DMS 273 treated with DMSO at 0.1 percent for 48 hours (cell line): ENCODE measurements around the gene HAUS2.
"Not testable (repeated sequence)": the region's sequence is repeated elsewhere in the genome, so short reads cannot be mapped to it uniquely, and the experiment has no call there.

Experiments used
- DNase-seq: peaks from one replicate; lab custom pipeline; 2025; lab: John Stamatoyannopoulos, UW

HAUS2 gene

DNA sequence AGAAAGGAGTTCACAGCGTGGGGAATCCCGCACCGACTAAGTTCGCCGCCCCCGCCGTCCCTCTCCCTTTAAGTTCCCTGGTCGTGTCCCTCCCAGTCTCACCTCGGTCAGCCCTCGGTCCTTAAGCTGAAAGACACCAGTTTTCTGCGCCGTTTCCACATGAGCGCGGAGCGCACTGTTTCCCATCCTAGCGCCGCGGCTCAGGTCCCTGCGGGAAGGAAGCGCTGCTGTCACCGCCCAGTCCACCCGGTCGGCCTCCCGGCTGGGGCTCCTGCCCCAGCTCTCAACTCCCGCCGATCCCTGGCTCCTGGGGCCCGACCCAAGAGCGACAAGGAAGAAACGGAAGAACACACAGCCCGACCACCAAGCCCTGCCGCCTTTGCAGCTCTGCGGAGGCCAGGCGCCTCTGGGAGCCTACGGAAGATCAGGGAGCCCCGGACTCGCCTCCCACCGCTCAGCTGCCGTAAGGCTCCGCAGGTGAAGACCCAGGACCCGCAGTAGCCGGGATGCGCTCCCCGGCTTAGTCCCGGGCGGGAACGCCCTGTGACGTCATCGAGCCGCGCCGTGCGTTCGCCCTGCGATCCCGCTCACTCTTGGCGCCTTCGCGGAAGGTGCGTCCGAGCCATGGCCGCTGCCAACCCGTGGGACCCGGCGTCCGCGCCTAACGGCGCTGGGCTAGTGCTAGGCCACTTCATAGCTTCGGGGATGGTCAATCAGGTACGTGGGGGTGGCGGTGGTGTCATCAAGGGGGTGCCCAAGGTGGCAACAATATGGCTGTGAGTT, at the start of gene HAUS2, which contains the start of gene LRRC57:
HAUS2 (plus strand) TSS at position 590 of the 783 bp plus-strand sequence; CDS start at position 625, 35 bp downstream.
LRRC57 (minus strand) TSS at position 545 of the 783 bp plus-strand sequence; CDS start at position 186, 359 bp downstream.
- no peak for DNase-seq

DNA sequence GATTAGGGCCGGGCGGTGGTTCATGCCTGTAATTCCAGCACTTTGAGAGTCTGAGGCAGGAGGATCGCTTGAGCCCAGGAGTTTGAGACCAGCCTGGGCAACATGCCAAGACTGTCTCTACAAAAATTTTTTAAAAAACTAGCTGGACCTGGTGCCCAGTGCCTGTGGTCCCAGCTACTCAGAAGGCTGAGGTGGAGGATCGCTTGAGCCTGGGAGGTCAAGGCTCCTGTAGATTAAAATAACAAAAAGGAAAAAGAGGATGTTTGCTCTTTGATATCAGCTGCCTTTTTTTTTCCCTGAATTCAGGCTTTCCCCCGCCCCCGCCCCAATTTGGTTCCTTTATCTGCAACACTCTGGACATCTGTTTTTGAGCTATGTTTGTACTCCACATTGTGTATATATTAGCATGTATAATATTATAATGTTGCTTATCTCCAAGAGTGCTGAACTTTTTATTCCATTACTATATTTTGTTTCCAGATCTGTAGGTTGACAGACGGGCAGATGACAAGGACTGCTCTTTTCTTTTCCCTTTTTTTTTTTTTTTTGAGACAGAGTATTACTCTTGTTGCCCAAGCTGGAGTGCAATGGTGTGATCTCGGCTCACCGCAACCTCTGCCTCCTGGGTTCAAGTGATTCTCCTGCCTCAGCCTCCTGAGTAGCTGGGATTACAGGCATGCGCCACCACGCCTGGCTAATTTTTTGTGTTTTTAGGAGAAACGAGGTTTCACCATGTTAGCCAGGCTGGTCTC, 48.6 kb upstream of the HAUS2 start:
- DNase-seq = no peak

DNA sequence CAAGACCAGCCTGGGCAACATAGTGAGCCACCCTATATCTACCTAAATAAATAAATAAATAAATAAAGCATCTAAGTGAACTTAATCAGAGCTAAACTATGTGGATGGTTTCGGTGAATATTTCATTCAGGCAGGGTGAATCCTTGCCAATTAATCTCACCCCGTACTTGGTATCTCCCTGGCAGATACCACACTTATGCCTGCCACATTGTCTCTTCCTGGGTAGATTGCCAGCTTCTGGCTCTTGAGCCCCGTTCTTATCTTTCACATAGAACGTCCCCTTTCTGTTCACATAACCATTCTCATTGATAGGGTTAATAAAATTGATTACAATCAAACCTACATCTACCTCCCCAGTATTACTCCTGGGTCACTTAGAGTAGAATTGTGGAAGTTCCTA, 46.2 kb upstream of the HAUS2 start:
- no peak for DNase-seq

DNA sequence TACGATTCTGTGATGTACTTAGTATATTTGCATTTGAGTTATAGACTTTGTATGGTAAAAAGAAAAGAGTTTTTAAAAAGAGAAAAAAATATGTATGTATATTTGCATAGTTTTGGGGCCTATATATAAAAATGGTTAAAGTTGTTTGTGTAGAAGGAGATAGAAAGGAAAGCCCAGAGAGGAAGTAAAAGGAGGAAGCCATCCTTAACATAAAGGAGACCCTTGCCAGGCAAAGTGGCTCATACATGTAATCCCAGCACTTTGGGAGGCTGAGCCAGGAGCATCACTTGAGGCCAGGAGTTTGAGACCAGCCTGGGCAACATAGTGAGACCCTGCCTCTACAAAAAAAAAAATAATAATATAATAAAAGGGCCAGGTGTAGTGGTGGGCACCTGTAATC, 44.8 kb upstream of the HAUS2 start:
- DNase-seq = no peak

DNA sequence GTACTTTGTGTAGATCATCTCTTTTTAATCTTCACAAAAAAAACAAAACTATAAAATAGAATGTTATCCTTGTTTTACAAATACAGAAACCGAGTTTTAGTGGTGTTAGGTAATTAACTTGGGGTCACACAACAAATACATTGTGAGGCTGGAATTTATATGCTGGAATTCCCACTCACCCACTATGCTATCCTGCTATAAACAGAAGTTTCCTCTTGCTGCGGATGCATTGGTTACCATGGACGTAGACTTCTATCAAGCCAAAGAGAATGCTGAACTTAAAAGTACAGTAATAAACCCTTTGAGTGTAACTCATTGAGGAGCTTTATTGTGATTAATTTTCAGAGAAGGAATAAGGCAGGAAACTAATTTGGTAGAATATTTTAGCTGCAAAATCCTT, 44.0 kb upstream of the HAUS2 start:
- no peak for DNase-seq

DNA sequence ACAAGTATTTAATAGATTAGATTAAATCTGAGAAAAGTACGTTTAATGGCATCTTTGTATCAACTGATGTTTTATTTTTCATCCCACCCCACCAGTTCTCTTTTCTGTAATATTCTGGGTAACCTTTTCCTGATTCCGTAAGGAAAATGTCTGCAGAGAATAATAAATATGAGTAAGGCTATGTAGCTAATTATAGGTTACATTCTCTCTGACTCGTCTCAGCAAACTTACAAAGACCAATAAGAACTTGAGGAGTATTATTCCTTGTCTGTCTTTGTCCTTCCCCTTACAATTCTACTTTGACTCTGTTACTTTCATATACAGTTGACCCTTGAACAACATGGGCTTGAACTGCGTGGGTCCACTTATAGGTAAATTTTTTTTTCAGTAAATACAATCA, 41.1 kb upstream of the HAUS2 start:
- DNase-seq = no peak

DNA sequence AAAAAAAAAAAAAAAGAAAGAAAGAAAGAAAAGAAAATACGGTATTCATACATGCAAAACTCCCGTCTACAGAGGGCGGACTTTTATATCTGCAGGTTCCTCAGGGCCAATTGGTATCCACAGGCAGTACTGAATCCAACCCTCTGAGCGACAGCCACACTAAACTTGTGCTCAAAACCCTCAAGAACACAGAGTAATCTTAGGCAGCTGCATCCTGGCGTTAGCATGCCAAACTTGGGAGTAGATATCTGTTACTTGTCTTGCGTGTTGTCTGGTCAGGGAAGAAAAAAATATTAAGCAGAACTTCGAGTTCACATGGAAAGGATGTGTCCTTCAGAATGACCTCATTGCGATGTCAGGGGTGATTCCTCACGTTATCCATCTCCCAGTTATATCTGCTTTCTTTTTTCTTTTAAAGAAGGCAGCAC, 40.4 kb upstream of the HAUS2 start:
- DNase-seq = no peak

DNA sequence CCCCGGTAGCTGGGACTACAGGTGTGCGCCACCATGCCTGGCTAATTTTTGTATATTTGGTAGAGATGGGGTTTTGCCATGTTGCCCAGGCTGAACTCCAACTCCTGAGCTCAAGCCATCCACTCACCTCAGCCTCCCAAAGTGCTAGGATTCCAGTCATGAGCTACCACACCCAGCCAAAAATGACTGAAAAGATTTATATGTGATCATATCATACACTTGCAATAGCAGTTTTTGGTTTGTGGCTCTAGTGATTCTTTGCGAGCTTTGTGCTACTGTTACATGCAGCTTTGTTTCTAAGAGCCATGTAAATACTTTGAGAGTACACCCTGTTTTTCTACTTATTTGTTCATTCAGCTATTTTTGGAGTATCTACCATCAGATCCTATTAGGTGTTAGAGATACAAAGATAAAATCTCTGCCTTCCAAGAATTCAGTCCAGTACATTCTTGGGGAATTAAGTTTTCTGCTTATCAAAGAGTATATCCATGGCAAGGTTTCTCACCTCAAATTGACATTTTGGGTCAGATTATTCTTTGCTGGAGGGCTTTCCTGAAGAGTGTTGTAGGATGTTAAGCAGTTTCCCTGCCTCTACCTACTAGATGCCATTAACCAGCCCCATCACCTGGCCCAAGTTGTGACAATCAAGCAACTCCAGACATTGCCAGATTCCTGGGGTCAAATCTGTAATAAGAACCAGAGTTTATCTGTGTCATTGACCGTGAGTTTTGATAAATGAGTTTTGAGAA, 38.2 kb upstream of the HAUS2 start:
- no peak for DNase-seq

DNA sequence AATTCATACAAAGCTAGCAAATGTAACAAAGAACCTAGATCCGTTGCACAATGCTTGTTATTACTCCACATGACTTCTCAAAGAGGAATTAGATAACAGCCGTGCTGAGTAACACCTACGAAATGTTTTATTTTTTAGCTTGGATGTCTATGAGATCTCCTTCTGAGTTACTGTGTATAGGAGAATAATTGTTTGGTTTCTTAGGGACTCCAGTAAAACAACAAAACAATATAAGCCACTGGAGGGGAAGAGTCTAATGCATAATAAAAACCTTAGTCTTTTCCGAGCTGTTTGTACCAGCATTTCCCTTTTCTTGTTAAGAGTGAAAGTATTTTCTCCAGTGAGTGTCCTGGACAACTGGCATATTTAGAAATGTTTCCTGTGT, 37.6 kb upstream of the HAUS2 start:
- DNase-seq = no peak

DNA sequence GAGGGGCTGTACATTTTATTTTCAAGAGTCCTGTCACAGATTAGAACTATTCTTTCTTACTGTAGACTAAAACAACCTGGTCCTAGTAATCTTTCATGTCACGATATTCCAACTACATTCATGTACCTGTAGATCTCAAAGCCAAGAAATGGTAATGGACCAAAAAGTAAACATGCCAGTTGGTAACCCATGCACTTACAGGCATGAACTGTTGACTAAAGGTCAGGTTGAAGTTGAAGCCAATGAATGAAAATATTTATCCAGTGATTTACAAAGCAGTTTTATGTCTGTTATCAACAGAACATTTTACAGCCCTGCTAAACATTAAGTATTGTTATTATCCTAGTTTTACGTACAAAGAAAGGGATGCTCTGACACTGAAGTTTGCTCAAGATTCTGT, 25.3 kb upstream of the HAUS2 start:
- DNase-seq = no peak

DNA sequence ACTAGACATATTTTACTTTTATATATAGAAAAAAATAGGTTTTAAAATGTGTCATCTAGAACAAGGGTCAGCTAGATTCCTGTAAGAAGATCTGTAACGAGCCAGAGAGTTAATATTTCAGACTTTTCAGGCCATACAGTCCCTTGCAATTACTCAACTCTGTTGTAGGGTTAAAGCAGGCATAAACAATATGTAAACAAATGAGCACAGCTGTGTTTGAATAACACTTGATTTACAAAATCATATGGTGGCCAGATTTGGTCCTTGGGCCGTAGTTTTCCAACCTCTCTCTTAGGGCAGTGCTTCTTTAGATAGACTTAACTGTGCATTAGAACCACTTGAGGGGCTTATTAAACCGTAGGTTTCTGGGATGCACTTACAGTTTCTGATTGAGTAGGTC, 19.7 kb upstream of the HAUS2 start:
- no peak for DNase-seq

DNA sequence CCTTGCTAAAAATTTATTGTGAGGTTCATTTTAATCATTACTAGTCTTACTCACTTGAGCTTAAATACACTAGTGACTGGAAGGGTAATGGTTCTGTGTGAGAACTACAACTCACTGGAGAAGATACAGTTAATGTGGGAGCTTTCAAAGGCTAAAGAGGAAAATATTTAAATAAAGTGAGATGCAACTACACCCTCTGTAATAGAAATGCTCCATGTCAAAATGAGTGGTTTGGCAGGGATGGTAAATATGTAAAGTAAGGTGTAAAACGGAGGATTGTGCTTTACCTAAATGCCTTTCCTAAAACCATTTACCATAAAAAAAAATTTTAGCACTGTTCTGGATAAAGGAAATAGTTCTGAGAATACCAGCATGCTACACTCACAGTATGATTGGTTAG, 15.4 kb upstream of the HAUS2 start:
- no peak for DNase-seq

DNA sequence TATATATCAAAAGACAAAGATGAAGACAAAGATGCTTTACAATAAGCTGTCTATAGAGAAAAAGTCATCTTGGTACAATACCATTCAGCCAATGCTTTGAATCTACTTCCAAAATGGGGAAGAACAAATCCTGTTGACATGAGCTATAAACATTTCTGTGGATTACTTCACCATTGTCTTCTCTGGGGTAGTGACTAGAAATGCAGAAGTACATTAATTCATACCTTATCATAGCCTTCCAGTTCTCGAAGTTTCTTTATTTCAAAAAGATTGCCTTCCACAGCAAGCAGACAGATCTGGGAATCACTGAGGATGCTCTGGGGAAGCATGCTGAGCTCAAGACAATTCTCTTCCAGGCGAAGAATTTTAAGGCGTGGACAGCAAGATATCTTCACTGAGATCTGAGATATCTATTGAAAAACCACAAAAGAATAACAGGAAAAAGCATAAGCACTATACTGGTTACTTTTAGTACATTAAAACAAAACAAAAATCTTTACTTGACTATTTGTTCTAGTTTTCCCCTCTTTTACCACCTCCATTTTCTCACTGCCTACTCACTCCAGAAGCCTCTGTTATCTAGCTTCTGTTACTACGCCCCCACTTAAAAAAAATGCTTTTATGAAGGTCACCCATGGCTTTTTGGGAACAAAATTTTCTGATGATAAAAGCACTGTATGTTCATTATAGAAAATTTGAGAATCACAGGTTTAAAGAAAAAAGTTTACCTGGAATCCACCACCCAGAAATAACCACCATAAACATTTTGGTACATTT, 3.6 kb upstream of the HAUS2 start:
- DNase-seq = no peak

DNA sequence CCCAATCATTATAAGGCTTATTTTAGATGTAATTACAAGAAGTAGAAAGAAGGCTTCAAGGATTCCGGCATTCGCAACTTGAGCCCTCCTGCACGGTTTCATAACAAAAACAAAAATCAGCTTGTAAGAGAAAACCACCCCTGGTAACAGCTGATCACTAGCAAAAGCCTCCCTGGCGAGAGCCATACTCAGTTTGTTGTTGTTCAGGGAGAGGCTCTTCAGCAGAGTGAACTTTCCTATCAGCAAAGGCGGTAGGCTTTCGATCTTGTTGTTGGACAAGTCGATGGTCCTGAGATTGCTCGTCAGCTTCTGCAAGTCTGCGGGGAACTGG, 755 bp upstream of the HAUS2 start:
- DNase-seq = no peak

DNA sequence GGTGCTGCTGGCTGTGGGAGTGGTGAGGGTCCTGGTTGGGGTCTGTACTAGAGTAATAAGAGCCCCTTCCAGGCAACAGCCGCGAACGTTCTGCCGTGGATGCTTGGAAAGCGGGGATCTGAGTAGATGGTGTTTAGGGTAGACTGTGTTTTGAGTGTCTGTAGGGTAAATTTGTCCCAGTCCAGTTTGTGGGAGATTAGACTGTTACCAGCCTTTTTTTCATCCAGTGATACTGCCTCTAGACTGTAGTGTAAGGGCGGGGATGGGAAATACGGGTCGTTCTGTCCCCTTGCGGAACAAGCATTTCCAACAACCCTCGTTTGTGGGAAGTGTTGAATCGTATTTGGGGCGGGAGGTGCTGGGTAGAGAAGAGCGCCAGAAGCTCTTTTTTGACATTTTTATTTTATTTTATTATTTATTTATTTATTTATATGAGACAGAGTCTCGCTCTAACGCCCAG, 424 bp downstream of the HAUS2 start:
- no peak for DNase-seq

DNA sequence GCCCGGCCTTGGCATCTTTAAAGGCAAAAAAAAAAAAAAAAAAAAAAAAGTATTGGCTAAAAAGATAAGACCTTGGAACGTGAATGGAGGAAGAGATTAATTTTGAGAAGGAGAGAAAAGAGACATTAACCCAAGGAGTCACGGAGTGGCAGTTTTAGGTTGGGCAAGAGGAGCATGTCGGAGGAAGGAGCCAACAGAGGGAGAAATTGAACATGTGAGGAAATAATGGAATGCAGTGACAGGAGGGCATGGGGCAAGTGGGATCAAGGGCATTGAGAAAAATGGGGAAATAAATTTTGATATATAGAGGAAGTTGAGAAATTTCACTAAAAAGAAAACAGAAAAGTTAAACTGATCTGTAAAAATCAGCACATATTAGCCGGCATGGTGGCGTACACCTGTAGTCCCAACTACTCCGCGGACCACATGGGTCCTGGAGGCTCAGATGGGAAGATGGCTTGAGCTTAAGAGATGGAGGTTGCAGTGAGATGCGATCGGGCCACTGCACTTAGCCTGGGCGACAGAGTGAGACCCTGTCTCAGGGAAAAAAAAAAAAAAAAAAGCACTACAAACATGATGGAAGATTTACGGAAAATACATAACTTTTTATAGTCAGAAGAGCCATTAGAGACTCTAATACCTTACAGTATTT, 1.2 kb downstream of the HAUS2 start:
- no peak for DNase-seq

DNA sequence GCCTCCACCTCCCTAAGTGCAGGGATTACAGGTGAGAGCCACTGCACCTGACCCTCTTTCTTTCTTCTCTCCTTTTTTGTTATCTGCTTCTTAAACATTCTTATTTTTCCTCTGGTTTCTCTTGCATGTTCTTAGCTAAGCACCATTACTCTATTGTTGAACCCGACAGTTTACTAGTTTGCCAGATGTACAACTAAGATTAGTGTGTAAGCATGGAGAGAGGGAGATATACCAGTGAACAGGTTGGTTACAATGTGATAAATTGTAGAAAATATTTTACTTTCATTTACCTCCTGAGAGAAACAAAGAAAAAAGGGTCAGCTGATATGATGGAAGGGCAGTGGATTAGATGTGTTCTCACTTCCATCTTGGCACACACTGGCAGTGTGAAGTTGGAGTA, 4.9 kb downstream of the HAUS2 start:
- DNase-seq = no peak

DNA sequence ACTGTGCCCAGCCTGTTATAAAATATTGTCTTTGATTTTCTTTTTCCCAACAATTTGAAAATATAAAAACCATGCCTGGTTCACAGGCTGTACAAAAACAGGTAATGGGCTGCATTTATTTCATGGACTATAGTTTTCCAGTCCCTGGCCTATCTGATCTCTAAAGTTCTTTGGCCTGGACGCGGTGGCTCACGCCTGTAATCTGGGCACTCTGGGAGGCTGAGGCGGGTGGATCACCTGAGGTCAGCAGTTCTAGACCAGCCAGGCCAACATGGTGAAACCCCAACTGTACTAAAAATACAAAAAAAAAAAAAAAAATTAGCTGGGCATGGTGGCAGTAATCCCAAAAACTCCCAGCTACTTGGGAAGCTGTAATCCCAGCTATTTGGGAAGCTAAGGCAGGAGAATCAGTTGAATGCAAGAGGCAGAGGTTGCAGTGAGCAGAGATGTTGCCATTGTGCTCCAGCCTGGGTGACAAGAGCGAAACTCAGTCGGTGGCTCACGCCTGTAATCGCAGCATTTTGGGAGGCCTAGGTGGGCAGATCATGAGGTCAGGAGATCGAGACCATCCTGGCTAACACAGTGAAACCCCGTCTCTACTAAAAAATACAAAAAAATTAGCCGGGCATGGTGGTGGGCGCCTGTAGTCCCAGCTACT, 8.0 kb downstream of the HAUS2 start:
- DNase-seq = not testable (repeated sequence)

DNA sequence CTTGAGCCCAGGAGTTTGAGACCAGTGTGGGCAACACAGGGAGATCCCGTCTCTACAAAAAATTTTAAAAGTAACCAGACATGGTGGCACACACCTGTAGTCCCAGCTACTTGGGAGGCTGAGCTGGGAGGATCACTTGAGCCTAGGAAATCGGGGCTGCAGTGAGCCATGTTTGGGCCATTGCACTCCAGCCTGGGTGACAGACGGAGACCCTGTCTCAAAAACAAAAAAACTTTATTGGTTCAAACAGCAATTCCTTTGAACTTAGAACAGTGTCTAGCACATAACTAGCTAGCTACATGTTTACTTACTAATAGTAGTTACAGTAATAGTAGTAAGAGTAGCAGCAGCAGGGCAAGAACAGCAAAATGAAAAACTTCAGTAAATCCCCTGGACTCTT, 10.1 kb downstream of the HAUS2 start:
- no peak for DNase-seq

DNA sequence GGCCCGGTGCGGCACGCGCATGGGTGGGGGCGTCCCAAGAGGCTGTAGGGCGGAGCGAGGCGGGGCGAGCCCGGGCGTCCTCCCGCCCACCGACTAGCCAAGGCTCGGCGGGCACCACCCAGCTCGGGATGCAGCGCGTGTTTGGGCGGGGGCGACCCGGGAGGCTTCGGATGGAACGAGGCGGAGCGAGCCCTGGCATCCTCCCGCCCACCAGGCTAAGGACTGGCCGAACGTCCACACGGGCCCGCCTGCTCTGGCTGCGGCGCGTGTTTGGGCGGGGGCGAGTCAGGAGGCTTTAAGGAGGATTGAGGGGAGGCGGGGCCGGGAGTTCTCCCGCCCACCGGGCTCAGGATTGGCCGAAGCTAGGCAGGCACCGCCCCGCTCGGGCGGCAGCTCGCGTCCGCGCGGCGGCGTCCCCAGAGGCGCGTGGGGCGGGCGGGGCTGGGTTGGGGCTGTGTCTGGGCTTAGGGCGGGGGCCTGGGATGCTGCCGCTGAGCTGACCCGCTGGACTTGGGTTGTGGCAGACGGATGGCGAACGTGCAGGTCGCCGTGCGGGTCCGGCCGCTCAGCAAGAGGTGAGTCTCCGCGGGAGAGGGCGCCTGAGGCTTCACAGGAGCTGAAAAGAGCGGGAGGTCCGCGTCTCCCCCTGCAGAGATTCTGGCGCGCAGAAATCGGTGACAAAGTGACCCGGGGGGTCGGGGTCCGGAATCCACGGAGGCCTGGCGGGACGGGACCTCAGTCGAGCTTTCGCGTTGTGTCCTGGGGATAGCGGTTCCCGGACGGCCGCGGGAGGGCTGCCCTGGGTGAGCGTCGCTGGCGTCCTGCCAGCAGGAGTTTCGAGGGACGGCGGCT, 26.8 kb downstream of the HAUS2 start, which contains the start of gene STARD9:
STARD9 (plus strand) TSS at position 419 of the 852 bp plus-strand sequence; CDS start at position 529, 110 bp downstream.
- peak; percentile 87 for DNase-seq
